DMS53 treated with DMSO at 0.1 percent for 48 hours (cell line): ENCODE data around the gene FEM1B.
A peak's percentile ranks its signal among the peaks of the same experiment; 100 is the strongest.
"Not testable (repeated sequence)": the region's sequence is repeated elsewhere in the genome, so short reads cannot be mapped to it uniquely, and the experiment has no call there.

Source experiments
- DNase-seq: peaks from one replicate; lab custom pipeline; 2025; ENCODE audit not compliant: unreplicated experiment; lab: John Stamatoyannopoulos, UW

Gene FEM1B

DNA sequence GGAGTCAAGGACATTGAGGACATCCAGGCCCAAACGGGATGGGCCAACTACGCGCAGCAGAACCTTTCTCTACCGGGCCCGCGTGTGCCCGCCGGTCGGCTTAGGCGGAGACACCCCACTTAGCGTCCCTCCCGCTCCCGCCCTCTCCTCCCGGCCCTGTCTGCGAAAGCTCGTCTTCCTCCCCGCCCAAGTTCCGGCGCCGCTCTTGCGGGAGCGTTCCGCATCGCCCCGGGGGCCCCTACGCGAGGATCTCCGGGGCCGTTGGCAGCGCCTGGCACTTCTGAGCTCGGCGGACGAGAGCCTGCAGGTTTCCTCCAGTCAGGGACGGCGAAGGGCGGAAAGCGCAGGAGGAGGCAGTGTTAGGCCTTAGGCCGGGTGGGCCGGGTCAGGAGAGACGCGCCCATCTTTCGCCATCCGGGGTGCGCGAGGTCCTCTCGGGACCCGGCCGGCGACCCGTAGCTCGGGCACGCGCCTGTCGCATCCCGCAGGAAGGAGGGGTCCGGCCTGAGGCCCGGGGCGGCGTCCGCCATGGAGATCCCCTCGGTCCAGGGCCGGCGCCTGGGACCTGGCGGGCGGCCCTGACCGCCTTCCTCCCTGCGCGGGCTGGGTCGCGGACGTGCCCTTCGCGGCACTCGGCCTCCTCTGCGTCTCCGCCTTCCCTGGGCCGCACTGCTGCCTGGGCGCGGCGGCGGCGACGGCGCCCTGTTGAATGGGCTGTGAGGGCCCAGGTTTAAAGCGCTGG, at the start of gene FEM1B:
Gene FEM1B, plus strand, starts transcription at position 143 of the 742 bp plus-strand sequence. CDS start 673 bp downstream, outside the sequence.
- DNase-seq = peak; percentile 66

DNA sequence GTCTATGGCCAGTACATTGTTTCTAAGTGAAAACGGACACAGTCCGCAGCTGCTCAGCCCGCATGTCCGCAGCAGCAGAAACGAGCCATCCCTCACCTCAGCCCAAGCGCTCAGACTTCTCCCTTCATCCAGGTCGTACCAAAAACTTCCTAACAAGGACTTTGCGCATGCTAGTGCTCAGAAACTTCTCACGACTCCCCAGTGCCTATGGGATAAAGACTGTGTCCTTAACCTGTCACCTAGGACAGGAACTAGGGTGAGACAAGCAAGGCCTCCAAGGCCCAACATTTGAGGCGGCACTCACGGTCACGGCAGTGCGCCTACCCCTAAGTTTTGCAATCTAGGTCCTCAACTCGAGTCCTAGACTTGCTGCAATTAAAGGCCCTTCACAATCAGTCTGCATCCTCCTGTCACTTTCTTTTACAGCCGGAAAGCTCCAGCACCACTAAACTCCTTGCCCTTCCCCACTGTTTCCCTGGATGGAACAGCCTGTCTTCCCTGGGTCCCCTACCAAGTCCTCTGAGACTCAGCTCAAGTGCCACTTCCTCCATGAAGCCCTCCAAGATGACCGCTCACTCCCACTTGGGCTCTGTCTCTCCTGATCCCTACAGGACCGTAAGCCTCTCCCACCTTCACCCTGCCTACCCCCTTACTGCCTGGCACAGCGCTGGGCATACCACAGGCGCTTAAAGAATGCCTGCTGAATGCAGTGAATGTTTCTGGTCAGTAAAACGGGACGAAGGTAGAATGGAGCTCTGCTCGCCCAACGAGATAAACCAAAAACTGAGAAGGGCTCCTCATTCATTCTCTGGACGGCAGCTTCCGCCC, 49.2 kb upstream of the FEM1B start:
- DNase-seq = no peak

DNA sequence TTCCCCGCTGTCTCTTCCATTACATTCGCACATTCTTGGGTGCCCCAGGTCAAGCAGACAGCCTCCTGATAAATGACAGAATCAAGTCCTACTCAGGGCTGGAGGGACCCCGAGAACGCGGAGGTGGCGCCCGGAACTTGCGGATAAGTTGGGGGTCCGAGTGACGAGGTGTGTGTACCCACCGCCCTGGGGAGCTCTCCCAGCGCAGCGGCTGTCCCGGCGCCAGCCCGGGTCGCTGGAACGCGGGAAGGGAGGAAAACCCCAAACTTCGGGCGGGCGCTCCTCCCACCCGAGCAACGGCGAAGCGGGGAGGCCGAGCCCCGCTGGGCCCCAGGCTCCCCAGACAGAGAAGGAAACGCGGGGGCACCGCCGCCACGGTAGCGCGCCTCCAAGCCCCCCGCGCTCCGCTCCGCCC, 48.6 kb upstream of the FEM1B start:
- DNase-seq = no peak

DNA sequence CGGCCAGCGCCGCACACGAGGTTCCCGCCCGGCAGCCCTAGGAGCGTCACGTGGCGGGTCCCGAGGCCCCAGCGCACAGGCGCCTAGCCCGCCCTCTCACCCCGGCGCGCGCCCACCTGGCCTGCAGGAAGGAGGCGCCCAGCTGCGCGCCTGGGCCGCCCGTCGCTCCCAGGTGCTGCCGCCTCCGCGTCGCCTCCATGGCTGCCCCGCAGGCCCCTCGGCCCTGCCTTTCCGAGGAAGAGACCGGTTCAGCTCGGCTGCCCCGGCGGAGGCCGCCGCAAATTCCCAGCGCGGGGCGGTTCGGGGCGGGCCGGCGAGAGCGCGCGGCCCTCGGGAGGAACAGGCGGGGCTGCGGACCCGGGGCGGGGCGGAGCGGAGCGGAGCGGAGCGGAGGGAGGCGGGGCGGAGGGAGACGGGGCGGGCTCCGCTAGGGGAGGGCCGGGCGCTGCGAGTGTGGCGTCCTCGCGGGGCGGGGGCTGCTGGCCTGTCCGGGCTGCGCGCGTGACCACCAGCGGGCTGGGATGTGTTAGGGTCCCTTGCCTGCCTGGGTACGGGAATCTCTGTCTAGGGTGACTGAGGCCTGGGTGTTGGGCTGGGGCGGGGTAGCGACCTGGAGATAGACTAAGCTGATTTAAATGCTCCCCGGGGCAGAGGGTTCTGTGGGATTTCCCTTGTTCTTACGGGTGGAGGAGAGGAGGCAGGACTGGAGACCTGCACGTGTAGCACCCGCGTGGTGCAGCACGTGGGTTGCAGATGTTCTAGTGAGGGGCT, 48.0 kb upstream of the FEM1B start, which contains the start of gene CLN6:
Gene CLN6, minus strand, starts transcription at position 343 of the 771 bp plus-strand sequence. Its CDS starts 144 bp downstream, at position 199.
- DNase-seq = peak; percentile 40

DNA sequence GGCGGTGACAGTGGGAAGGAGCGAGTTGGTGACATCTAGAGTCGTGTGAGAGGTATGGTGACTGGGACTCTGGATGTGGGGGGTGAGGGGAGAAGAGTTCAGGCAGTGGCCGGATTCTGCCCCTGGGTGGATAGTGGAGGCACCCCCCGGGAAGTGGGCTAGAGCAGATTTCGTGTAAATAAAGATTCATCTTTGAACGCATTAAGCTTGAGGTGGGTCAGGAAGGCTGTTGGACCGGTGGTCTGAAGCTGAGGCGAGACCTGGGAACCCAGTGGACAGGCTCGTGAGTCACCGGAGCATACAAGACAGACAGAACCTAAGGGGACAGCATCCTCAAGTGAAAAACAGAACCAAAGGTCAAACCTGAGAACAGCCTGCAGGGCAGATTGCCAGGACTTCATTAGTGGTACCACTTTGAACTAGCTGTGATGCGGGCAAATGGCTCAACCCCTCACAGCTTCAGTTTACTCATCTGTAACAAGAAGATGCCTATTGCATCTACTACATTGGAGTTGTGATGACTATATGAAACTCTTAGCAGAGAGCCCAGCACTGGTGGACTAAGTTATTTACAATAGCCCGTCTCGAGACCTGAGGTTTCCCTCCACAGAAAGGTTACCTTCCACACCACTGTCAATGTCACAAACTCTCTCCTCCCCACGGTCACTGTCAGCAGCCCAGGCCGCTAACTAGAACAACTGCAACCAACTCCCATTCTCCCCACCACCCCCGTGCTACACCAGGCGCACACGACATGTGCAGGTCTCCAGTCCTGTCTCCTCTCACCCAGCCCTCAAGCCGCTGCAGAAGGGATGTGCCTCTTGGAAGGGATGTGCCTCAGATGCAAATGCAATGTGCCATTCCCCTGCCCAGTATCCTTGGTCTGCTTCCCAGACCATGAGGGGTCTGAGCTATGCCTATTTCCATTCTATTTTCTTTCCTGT, 47.1 kb upstream of the FEM1B start:
- no peak for DNase-seq

DNA sequence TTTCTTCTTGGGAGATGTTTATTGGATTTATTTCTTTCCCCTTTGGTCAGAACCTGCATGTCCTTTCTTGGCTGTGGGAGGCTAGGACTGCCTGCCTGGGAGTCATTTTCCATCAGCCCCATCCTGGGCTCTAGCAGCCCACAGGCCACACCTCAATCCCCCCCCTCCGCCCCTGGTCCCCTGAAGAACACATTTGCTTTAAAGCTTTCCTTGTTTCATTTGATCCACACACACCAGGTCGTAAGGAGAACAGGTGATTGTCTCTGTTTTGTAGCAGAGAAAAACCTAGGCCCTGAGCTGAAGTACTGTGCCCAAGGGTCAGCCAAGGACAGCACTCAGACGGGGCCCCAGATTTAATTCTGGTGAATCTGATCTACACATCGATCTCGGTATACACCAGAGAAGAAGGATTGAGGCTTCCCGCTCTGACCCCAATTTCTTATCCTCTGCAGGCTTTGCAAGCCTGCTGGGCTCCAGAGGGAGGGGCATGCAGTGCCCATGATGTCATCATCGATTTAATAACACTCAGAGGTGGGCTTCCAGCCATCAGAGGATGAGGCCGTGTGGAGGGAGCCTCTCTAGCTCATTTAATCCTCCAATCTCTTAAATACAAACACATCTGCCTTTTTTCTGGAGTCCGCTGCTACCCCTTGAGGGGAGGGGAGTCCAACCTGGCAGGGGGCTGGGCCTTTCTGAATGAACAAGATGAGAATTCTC, 46.3 kb upstream of the FEM1B start:
- DNase-seq = no peak

- DNase-seq = no peak
Measured at GRCh38 chr15:68232449-68232848, 45.1 kb upstream of the FEM1B start.

GRCh38 chr15:68232937-68233336, 44.6 kb upstream of the FEM1B start:
- DNase-seq = no peak

GRCh38 chr15:68234060-68234459, 43.5 kb upstream of the FEM1B start:
- no peak for DNase-seq

DNA sequence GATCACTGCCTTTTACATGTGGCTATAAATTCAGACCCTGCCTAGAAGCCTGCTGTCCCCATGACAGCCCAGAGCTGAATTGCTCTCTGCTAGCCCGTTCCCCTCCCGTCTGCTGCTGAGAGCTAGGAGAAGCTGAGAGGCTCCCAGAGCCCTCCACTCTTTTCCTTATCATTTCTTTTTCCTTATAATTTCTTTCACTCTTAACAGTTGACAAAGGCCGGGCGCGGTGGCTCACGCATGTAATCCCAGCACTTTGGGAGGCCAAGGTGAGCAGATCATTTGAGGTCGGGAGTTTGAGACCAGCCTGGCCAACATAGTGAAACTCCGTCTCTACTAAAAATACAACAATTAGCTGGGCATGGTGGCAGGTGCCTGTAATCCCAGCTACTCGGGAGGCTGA, 43.0 kb upstream of the FEM1B start:
- not testable (repeated sequence) for DNase-seq

GRCh38 chr15:68235022-68235421, 42.5 kb upstream of the FEM1B start:
- no peak for DNase-seq

DNA sequence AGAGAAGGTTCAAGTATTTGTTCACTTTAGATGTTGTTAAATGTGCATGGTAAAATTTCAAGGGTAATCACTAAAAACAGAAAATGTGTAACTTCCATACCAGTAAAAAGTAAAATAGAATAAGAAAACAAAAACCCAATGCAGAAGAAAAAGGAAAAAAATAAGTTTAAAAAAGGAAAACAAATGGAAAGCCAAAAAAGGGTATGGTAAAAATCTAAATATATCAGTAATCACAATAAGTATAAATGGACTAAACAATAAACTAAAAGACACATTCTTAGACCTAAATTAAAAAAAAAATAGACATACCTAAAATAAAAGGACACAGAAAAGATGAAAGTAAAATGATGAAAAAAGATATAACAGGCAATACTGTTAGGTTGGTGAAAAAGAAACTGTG, 38.5 kb upstream of the FEM1B start:
- no peak for DNase-seq

DNA sequence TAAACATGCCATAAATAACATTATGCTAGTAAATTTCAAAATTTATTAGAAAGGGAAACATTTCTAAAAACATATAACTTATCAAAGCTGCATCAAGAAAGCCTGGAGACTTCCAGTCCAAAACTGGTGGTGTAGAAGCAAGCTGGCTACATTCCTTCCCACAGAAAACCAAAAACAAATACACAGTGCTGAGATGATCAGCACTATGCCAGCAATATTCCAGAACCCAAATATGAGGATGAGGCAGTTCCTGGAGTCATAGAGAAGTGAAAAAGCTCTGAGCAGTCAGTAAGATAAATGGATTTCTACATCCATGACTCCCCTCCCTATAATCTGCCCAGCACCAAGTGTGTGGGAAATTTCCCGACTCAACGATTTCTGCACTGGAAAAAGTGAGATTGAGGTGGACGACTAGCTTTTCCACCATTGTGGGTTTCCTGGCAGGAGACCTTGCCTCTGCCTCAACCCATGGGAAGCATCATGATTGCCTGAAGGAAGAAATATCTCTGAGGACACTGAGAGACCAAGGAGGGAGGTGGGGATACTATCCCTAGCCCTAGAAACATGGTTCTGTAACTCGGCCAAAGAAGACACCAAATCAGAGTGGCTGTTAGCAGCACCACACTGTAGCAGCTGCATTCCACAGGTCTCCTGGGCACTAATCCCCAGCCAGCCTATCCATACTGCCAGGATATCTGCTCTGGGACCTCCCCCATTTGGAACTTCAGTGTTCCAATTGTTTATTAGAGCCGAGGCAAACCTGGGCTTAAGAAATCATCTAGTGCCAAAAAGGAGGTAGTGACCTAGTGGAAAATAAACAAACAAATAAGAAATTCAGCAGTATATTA, 36.2 kb upstream of the FEM1B start:
- DNase-seq = no peak

DNA sequence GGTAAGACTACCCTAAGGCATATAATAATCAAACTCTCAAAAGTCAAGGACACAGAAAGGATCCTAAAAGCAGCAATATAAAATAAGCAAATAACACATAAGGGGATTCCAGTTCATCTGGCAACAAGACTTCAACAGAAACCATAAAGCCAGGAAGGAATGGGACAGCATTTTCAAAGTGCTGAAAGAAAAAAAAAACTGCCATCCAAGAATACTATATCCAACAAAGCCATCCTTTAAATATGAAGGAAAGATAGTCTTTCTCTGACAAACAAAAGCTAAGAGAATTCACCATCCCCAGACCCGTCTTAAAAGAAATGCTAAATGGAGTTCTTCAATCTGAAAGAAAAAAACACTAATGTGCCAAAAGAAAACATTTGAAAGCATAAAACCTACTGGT, 33.3 kb upstream of the FEM1B start:
- no peak for DNase-seq

- no peak for DNase-seq
Measured at GRCh38 chr15:68249058-68249713, 28.4 kb upstream of the FEM1B start.

DNA sequence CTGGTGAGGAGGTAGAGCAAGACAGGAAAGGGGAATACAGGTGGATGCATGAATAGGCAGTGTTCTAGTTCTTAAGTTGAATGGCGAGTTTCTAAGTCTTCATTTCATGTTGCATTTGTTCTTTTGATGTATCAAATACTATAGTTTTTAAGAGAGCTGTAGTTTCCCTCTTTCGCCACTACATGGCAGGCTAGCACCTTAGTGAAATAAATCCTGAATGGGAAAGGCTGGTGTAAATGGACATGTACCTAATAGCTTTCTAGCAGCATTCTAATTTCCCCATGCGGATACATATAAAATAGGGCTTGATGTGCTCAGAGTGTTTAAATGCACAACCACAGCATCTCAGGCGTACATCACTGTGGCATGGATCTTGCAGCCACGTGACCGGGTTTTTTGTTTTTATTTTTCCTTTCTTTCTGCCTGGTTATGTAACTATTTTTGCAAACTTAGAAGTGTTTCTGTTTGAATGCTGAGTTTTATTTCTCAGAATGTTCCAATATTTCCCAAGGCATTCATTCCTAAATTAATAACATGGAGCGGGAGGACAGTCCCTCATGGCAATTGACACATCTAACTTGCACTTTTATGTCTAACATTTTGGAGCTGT, 24.5 kb upstream of the FEM1B start:
- peak; percentile 85 for DNase-seq

GRCh38 chr15:68256675-68257450, 20.7 kb upstream of the FEM1B start:
- DNase-seq = peak; percentile 85
